ENCODE results near the gene IL6ST. TPM values are rescaled to one million over a fixed set of nuclear protein-coding genes. Genes with fewer than 3 reads are reported as not detected.

Gene IL6ST
- total RNA-seq, 1 donor from 2014 or later, result 69.7 TPM

- no peak overlapping the region for H3K27ac Mint-ChIP-seq (ENCODE audit: unreplicated experiment)
- H3K27me3 Mint-ChIP-seq (ENCODE audit: unreplicated experiment), result peaks cover 1% of the 10 kb centered on the region
- no peaks in the 10 kb centered on the region for H3K4me1 Mint-ChIP-seq (ENCODE audit: unreplicated experiment)
- no peak overlapping the region for H3K4me3 Mint-ChIP-seq (ENCODE audit: unreplicated experiment)
- H3K36me3 Mint-ChIP-seq (ENCODE audit: low read depth, unreplicated experiment), result no peaks in the 10 kb centered on the region
- DNase-seq (ENCODE audit: low spot score), result no peak
- no peaks in the 10 kb centered on the region for H3K9me3 Mint-ChIP-seq (ENCODE audit: unreplicated experiment)
- TF ChIP-seq CTCF (IDR thresholded peaks at IDR 0.05; ENCODE audit: unreplicated experiment), result no peak
These were observed 97.4 kb downstream of the IL6ST start for GRCh38 chr5:55897206-55897894.

GRCh38 chr5:55896663-55897062 is 98.1 kb downstream of the IL6ST start:
- H3K27ac Mint-ChIP-seq (ENCODE audit: unreplicated experiment), result no peak overlapping the region
- H3K36me3 Mint-ChIP-seq (ENCODE audit: low read depth, unreplicated experiment), result no peaks in the 10 kb centered on the region
- no peak for TF ChIP-seq CTCF (IDR thresholded peaks at IDR 0.05; ENCODE audit: unreplicated experiment)
- no peaks in the 10 kb centered on the region for H3K9me3 Mint-ChIP-seq (ENCODE audit: unreplicated experiment)
- H3K27me3 Mint-ChIP-seq (ENCODE audit: unreplicated experiment), result peaks cover 1% of the 10 kb centered on the region
- no peak for DNase-seq (ENCODE audit: low spot score)
- H3K4me3 Mint-ChIP-seq (ENCODE audit: unreplicated experiment), result no peak overlapping the region
- no peaks in the 10 kb centered on the region for H3K4me1 Mint-ChIP-seq (ENCODE audit: unreplicated experiment)

GRCh38 chr5:55896238-55896637 is 98.5 kb downstream of the IL6ST start:
- DNase-seq (ENCODE audit: low spot score), result no peak
- H3K27me3 Mint-ChIP-seq (ENCODE audit: unreplicated experiment), result peaks cover 1% of the 10 kb centered on the region
- no peak for TF ChIP-seq CTCF (IDR thresholded peaks at IDR 0.05; ENCODE audit: unreplicated experiment)
- no peak overlapping the region for H3K27ac Mint-ChIP-seq (ENCODE audit: unreplicated experiment)
- no peaks in the 10 kb centered on the region for H3K36me3 Mint-ChIP-seq (ENCODE audit: low read depth, unreplicated experiment)
- no peaks in the 10 kb centered on the region for H3K4me1 Mint-ChIP-seq (ENCODE audit: unreplicated experiment)
- H3K4me3 Mint-ChIP-seq (ENCODE audit: unreplicated experiment), result no peak overlapping the region
- no peaks in the 10 kb centered on the region for H3K9me3 Mint-ChIP-seq (ENCODE audit: unreplicated experiment)

- Mint-ChIP-seq H3K4me1 (ENCODE audit: unreplicated experiment) (no peaks in the 10 kb centered on the region), H3K36me3 (ENCODE audit: low read depth, unreplicated experiment) (no peaks in the 10 kb centered on the region), H3K4me3 (ENCODE audit: unreplicated experiment) (no peak overlapping the region), H3K27ac (ENCODE audit: unreplicated experiment) (no peak overlapping the region), H3K9me3 (ENCODE audit: unreplicated experiment) (no peaks in the 10 kb centered on the region), H3K27me3 (ENCODE audit: unreplicated experiment) (peaks cover 1% of the 10 kb centered on the region)
- no peak for DNase-seq (ENCODE audit: low spot score)
- TF ChIP-seq CTCF (IDR thresholded peaks at IDR 0.05; ENCODE audit: unreplicated experiment), result no peak
These were observed 99.4 kb downstream of the IL6ST start for GRCh38 chr5:55895346-55895745.

- Mint-ChIP-seq H3K27ac (ENCODE audit: unreplicated experiment) (no peak overlapping the region), H3K4me1 (ENCODE audit: unreplicated experiment) (no peaks in the 10 kb centered on the region), H3K9me3 (ENCODE audit: unreplicated experiment) (no peaks in the 10 kb centered on the region), H3K27me3 (ENCODE audit: unreplicated experiment) (peaks cover 1% of the 10 kb centered on the region), H3K36me3 (ENCODE audit: low read depth, unreplicated experiment) (no peaks in the 10 kb centered on the region), H3K4me3 (ENCODE audit: unreplicated experiment) (no peak overlapping the region)
- no peak for DNase-seq (ENCODE audit: low spot score)
- TF ChIP-seq CTCF (IDR thresholded peaks at IDR 0.05; ENCODE audit: unreplicated experiment), result no peak
These were observed 100.6 kb downstream of the IL6ST start for GRCh38 chr5:55894135-55894534.

Measured in endothelial cell (in vitro differentiated cells).